Measurements from ENCODE around the gene ACADVL.
A peak's percentile ranks its signal among the peaks of the same experiment; 100 is the strongest.

The ACADVL gene

GRCh38 chr17:7205561-7205960 is 14.2 kb upstream of the ACADVL start:
- peak overlapping the region; percentile 64 for H3K4me3 ChIP-seq (ENCODE audit: low read depth, low read length)
- TF ChIP-seq CTCF (IDR thresholded peaks at IDR 0.05; ENCODE audit: borderline replicate concordance, insufficient read depth, low read depth, low read length) = no peak

GRCh38 chr17:7207120-7208001 is 12.4 kb upstream of the ACADVL start:
- H3K4me3 ChIP-seq (ENCODE audit: low read depth, low read length) = no peak overlapping the region
- no peak for TF ChIP-seq CTCF (IDR thresholded peaks at IDR 0.05; ENCODE audit: borderline replicate concordance, insufficient read depth, low read depth, low read length)

- no peak overlapping the region for H3K4me3 ChIP-seq (ENCODE audit: low read depth, low read length)
- no peak for TF ChIP-seq CTCF (IDR thresholded peaks at IDR 0.05; ENCODE audit: borderline replicate concordance, insufficient read depth, low read depth, low read length)
Measured at GRCh38 chr17:7208027-7208571, 11.6 kb upstream of the ACADVL start.

- no peak overlapping the region for H3K4me3 ChIP-seq (ENCODE audit: low read depth, low read length)
- TF ChIP-seq CTCF (IDR thresholded peaks at IDR 0.05; ENCODE audit: borderline replicate concordance, insufficient read depth, low read depth, low read length) = no peak
Measured at GRCh38 chr17:7208754-7209460, 10.8 kb upstream of the ACADVL start.

- no peak for TF ChIP-seq CTCF (IDR thresholded peaks at IDR 0.05; ENCODE audit: borderline replicate concordance, insufficient read depth, low read depth, low read length)
- H3K4me3 ChIP-seq (ENCODE audit: low read depth, low read length) = no peak overlapping the region
Measured at GRCh38 chr17:7211491-7212273, 8.1 kb upstream of the ACADVL start.

GRCh38 chr17:7213895-7214299 is 5.8 kb upstream of the ACADVL start:
- peak; percentile 49 for TF ChIP-seq CTCF (IDR thresholded peaks at IDR 0.05; ENCODE audit: borderline replicate concordance, insufficient read depth, low read depth, low read length)

More at GRCh38 chr17:7213895-7214299, 5.8 kb upstream of the ACADVL start:
- peak overlapping the region; percentile 43 for H3K4me3 ChIP-seq (ENCODE audit: low read depth, low read length)
